Lung (tissue), 12 donors: Measurements from ENCODE around the gene SESTD1. TPM values are rescaled to one million over a fixed set of nuclear protein-coding genes. Genes with fewer than 3 reads are reported as not detected.
A peak's percentile ranks its signal among the peaks of the same experiment; 100 is the strongest.

Experiments
- ATAC-seq: fragments of 200-7000 bp; cut with Tn5 transposase; one replicate; pipeline ENCODE4 v1.9.1; 2020; ENCODE audit warnings: moderate number of reproducible peaks; ENCODE audit not compliant: insufficient read depth, low FRiP score
- DNase-seq, 3 donors: peaks; one replicate each; pipeline ENCODE4 v3.0.0-alpha.2; 2013 to 2017
- H3K27ac ChIP-seq, 2 donors: one replicate each; pipeline ENCODE4 v1.5.1; 2013; ENCODE audit warnings: mild to moderate bottlenecking in 2 of 2, moderate library complexity in 2 of 2, control low read depth in 1 of 2, inconsistent platforms in 1 of 2, low read depth in 1 of 2, low read length in 1 of 2
- H3K27me3 ChIP-seq, 3 donors: one replicate each; pipeline ENCODE4 v1.5.1; 2013; ENCODE audit warnings: low read length in 2 of 3; ENCODE audit not compliant: control insufficient read depth in 3 of 3, insufficient read depth in 3 of 3
- H3K36me3 ChIP-seq, 4 donors: one replicate each; pipeline ENCODE4 v1.5.1; 2013; ENCODE audit warnings: low read length in 4 of 4, mild to moderate bottlenecking in 1 of 4, moderate library complexity in 1 of 4; ENCODE audit not compliant: control insufficient read depth in 4 of 4, insufficient read depth in 4 of 4
- H3K4me1 ChIP-seq, 5 donors: one replicate each; pipeline ENCODE4 v1.5.1; 2013; ENCODE audit warnings: low read length in 5 of 5, mild to moderate bottlenecking in 2 of 5, moderate library complexity in 1 of 5; ENCODE audit not compliant: control insufficient read depth in 5 of 5, insufficient read depth in 5 of 5
- H3K4me3 ChIP-seq: one replicate; pipeline ENCODE4 v1.5.1; 2013; ENCODE audit warnings: mild to moderate bottlenecking, control low read depth, moderate library complexity
- H3K9ac ChIP-seq, 2 donors: one replicate each; pipeline ENCODE4 v1.5.1; 2013; ENCODE audit warnings: low read length in 2 of 2, control low read depth in 1 of 2; ENCODE audit not compliant: insufficient read depth in 1 of 2
- H3K9me3 ChIP-seq, 4 donors: one replicate each; pipeline ENCODE4 v1.5.1; 2013; ENCODE audit warnings: low read length in 3 of 4, mild to moderate bottlenecking in 1 of 4, moderate library complexity in 1 of 4; ENCODE audit not compliant: control insufficient read depth in 4 of 4, insufficient read depth in 3 of 4
- CTCF ChIP-seq: IDR thresholded peaks from 2 replicates; pipeline ENCODE4 v1.5.1; 2012; ENCODE audit warnings: mild to moderate bottlenecking; ENCODE audit errors: control extremely low read depth, extremely low read depth
- WGBS, 2 donors: extraction: QIAGEN DNeasy Blood & Tissue Kit; methylation state at CpG; one replicate each; pipeline ENCODE4 v1.1.7; 2013; 5-methylcytosine and 5-hydroxymethylcytosine counted together
- polyA plus RNA-seq, 2 donors: library from polyadenylated mRNA; stranded (reverse); fragments of 200-250 nt; gene quantifications; one replicate each; pipeline ENCODE4 v1.2.1, GENCODE V29; 2013
- total RNA-seq, 2 donors: library from RNA; depleted of rRNA in 1 of 2; stranded (reverse); fragments of >200 nt in 1 of 2; gene quantifications; one replicate each; pipeline ENCODE4 v1.2.1, GENCODE V29; 2014 to 2021
- donor health status: control.
- donor health status: control.
- donor health status: Bipolar disorder and iron deficiency.
- donor health status: healthy.
- donor health status: DM: yes; HTN: yes; CAD: no.

The SESTD1 gene
- total and polyA plus RNA-seq, 4 donors: 11.2 to 96.4 (median 49.3) TPM

GRCh38 chr2:179234658-179235240 is 29.9 kb downstream of the SESTD1 start:
- H3K27me3 ChIP-seq: no peaks in the 10 kb centered on the region
- H3K36me3 ChIP-seq: peaks cover 0 to 7% (median 2%) of the 10 kb centered on the region in 4 donors
- no peak for TF ChIP-seq CTCF
- WGBS, 2 donors: 50 to 66% methylated on average over 2 of the region's 2 CpGs
- H3K4me3 ChIP-seq: no peak overlapping the region
- DNase-seq: no peak
- H3K9me3 ChIP-seq: no peaks in the 10 kb centered on the region
- no peak overlapping the region for H3K9ac ChIP-seq
- H3K4me1 ChIP-seq: peaks cover 0 to 17% (median 0%) of the 10 kb centered on the region in 5 donors
- ATAC-seq: no peak
- H3K27ac ChIP-seq: no peak overlapping the region

- Histone ChIP-seq H3K27ac (peak overlapping the region in 1 of 2 donors; percentile 4), H3K4me1 (peaks cover 0 to 13% (median 0%) of the 10 kb centered on the region in 5 donors)
These were observed 30.8 kb downstream of the SESTD1 start for GRCh38 chr2:179233626-179234430.

GRCh38 chr2:179233083-179233490 is 31.5 kb downstream of the SESTD1 start:
- DNase-seq: no peak
- Histone ChIP-seq H3K27me3 (no peaks in the 10 kb centered on the region), H3K9ac (no peak overlapping the region), H3K4me1 (peaks cover 0 to 12% (median 0%) of the 10 kb centered on the region in 5 donors), H3K27ac (peak overlapping the region in 1 of 2 donors; percentile 4), H3K36me3 (peaks cover 0 to 10% (median 2%) of the 10 kb centered on the region in 4 donors), H3K9me3 (no peaks in the 10 kb centered on the region), H3K4me3 (no peak overlapping the region)
- 49 to 72% methylated on average over 5 of the region's 5 CpGs for WGBS, 2 donors
- no peak for TF ChIP-seq CTCF
- no peak for ATAC-seq

More at GRCh38 chr2:179233626-179234430, 30.8 kb downstream of the SESTD1 start:
- Histone ChIP-seq H3K9ac (no peak overlapping the region), H3K4me3 (no peak overlapping the region), H3K36me3 (peaks cover 0 to 10% (median 2%) of the 10 kb centered on the region in 4 donors), H3K9me3 (no peaks in the 10 kb centered on the region), H3K27me3 (no peaks in the 10 kb centered on the region)
- TF ChIP-seq CTCF: no peak
- no peak for ATAC-seq
- DNase-seq: no peak
- WGBS, 2 donors: 82 to 88% methylated on average over 4 of the region's 4 CpGs
